Activated CD8-positive, alpha-beta memory T cell treated with anti-CD3 and anti-CD28 coated beads for 36 hours (primary cell): Measurements from ENCODE around the gene GLMN. TPM values are rescaled to one million over a fixed set of nuclear protein-coding genes. Genes with fewer than 3 reads are reported as not detected.
"Not testable (repeated sequence)": the region's sequence is repeated elsewhere in the genome, so short reads cannot be mapped to it uniquely, and the experiment has no call there.

ENCODE experiments used
- CTCF ChIA-PET: fragments of 350-600 bp; sonication (Branson Sonifier 250); formaldehyde crosslinking; loops from one replicate; lab custom pipeline; 2021; ENCODE audit warnings: antibody characterized with exemption; lab: Charles Lee
- POLR2A ChIA-PET: fragments of 350-600 bp; sonication (Branson Sonifier 250); formaldehyde crosslinking; loops from one replicate; lab custom pipeline; 2021; ENCODE audit warnings: antibody characterized with exemption; lab: Charles Lee
- total RNA-seq, 2 experiments: library from RNA; stranded (reverse); gene quantifications; one replicate each; pipeline ENCODE4 v1.2.3, GENCODE V29; 2021

GLMN gene
- total RNA-seq, 2 experiments from 2014 or later = 21.0 to 21.1 TPM

- CTCF ChIA-PET = no interaction called here
- POLR2A ChIA-PET = no interaction called here
These were observed 7.2 kb upstream of the GLMN start for GRCh38 chr1:92306020-92306419.

- ChIA-PET CTCF (no interaction called here), POLR2A (no interaction called here)
These were observed 2.2 kb upstream of the GLMN start for GRCh38 chr1:92301021-92301420.

- POLR2A ChIA-PET = interaction anchor here (0.9 kb wide), 1 partner anchor 186 kb away, joined by 6 read pairs; no protein-coding TSS in a partner anchor
- CTCF ChIA-PET = no interaction called here
These were observed 827 bp upstream of the GLMN start for GRCh38 chr1:92299477-92300150.

- CTCF ChIA-PET = no interaction called here
- POLR2A ChIA-PET = interaction anchor here (0.5 to 1.0 kb wide), 2 partner anchors 16 to 239 kb away, joined by 3 read pairs; no protein-coding TSS in a partner anchor
These were observed 594 bp downstream of the GLMN start for GRCh38 chr1:92298213-92298572.

DNA sequence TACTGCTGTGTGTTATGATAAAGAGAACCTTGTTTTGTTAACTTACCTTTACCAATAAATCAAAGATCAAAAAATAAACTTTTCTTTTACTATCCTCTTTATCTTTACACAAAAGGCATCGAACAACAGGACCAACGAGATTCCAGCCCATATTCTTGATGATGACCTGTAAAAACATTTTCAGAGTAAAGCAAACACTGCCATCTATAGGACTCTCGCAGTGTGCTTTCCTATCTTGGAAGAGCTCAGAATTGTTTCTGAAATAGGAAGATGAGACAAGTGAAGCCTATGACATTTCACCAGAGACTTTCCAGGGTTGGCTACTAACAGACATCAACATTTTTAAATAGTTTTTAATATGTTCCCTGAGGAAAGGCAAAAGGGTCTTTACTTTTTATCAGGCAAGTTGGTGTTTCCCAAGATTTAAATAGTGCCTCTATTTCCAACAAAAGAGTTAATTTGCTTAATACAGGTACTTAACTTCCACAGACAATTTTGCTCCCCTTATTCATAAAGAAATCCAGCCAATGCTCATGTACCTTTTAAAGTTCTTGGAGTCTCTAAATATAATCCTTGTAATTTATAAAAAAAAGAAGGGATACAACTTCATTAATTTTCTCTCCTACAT, 7.3 kb downstream of the GLMN start:
- ChIA-PET POLR2A (no interaction called here), CTCF (interaction anchor here (0.5 to 1.3 kb wide), 2 partner anchors 129 to 188 kb away, joined by 3 to 4 read pairs; no protein-coding TSS in a partner anchor)

DNA sequence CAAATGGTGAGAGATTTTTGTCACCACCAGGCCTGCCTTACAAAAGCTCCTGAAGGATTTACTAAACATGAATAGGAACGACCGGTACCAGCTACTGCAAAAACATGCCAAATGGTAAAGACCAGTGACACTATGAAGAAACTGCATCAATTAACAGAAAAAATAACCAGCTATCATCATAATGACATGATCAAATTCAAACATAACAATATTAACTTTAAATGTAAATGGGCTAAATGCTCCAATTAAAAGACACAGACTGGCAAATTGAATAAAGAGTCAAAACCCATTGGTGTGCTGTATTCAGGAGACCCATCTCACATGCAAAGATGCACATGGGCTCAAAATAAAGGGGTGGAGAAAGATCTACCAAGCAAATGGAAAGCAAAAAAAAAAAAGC, 17.4 kb downstream of the GLMN start:
- CTCF ChIA-PET, POLR2A ChIA-PET: not testable (repeated sequence)

GRCh38 chr1:92279781-92280180, 19.0 kb downstream of the GLMN start:
- CTCF ChIA-PET, POLR2A ChIA-PET: not testable (repeated sequence)

- POLR2A ChIA-PET = no interaction called here
- CTCF ChIA-PET = no interaction called here
These were observed 21.6 kb downstream of the GLMN start for GRCh38 chr1:92277105-92277723.

GRCh38 chr1:92276082-92276481, 22.7 kb downstream of the GLMN start:
- ChIA-PET POLR2A (no interaction called here), CTCF (no interaction called here)

- ChIA-PET POLR2A (no interaction called here), CTCF (no interaction called here)
These were observed 23.8 kb downstream of the GLMN start for GRCh38 chr1:92274939-92275338.

DNA sequence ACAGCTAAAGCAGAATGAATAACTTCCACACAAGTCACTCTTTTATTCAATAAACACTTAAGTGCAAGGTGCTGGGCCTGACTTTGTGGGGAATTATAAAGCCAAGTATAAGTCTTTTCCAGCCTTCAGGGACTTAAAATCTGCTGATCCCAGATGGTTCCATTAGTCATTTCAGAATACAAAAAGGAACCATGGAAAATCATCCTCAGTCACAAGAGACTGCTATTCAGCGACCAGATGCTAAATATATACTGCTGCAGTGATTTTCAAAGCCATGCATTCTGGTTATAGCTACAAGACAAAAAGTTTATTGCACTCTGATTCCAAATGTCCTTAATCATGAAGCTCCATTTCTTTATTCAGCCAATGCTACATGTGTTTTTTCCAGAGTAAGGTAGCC, 25.7 kb downstream of the GLMN start:
- CTCF ChIA-PET = no interaction called here
- POLR2A ChIA-PET = no interaction called here

DNA sequence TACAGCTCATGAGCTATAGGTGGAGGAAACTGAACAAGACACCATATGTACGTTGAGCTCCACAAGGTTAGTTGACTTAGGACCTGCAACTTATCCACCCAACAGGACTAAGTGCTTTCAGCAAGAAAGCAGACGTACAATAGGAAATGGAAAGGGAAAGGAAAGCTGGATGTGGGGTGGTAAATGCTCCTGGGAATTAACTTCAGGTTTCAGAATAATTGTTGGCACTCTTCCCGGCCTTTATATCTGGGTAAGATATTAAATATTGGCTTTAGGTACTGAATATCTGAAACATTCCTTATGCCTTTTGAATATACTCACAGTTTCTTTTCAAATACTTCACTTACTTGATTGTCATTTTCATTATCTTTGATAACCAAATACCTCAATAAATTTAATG, 36.3 kb downstream of the GLMN start:
- CTCF ChIA-PET = no interaction called here
- POLR2A ChIA-PET = interaction anchor here (0.6 kb wide), 1 partner anchor 253 kb away, joined by 4 read pairs; no protein-coding TSS in a partner anchor

- ChIA-PET POLR2A (interaction anchor here (0.6 to 0.7 kb wide), 2 partner anchors 8 to 223 kb away, joined by 3 to 11 read pairs; no protein-coding TSS in a partner anchor), CTCF (no interaction called here)
These were observed 39.4 kb downstream of the GLMN start for GRCh38 chr1:92259350-92259749.

DNA sequence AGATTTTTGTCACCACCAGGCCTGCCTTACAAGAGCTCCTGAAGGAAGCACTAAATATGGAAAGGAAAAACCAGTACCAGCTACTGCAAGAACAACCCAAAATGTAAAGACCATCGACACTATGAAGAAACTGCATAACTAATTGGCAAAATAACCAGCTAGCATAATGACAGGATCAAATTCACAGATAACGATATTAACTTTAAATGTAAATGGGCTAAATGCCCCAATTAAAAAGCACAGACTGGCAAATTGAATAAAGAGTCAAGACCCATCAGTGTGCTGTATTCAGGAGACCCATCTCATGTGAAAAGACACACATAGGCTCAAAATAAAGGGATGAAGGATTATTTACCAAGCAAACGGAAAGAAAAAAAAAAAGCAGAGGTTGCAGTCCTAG, 44.1 kb downstream of the GLMN start:
- POLR2A ChIA-PET, CTCF ChIA-PET: not testable (repeated sequence)

DNA sequence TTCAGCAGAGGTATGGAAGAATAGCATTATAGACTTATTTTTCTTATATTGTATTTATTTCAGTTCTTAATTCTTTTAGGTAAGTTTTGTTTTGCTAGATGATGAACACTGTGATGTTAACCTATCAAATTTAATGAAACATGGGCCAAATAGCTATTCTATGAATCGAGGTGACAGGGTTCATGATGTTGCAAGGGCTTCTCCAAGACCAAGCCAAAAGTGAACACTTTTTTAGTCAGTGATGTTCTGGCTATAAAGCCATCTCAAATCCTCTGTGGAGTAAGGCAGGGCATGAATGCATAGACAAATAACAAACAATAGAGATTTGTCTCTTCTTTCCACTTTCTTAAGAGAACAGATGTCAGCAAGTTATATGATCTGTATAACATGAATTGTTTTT, 54.4 kb downstream of the GLMN start:
- POLR2A ChIA-PET = no interaction called here
- CTCF ChIA-PET = no interaction called here

GRCh38 chr1:92240034-92240433, 58.8 kb downstream of the GLMN start:
- CTCF ChIA-PET = no interaction called here
- POLR2A ChIA-PET = no interaction called here

GRCh38 chr1:92230736-92231135, 68.1 kb downstream of the GLMN start:
- ChIA-PET POLR2A (no interaction called here), CTCF (interaction anchor here (0.6 kb wide), 1 partner anchor 68 kb away, joined by 3 read pairs; no protein-coding TSS in a partner anchor)

- CTCF ChIA-PET = no interaction called here
These were observed 70.4 kb downstream of the GLMN start for GRCh38 chr1:92228401-92228800.

GRCh38 chr1:92219028-92219427, 79.8 kb downstream of the GLMN start:
- ChIA-PET POLR2A (no interaction called here), CTCF (interaction anchor here (0.5 to 0.6 kb wide), 2 partner anchors 228 to 656 kb away, joined by 3 to 4 read pairs; no protein-coding TSS in a partner anchor)

More at GRCh38 chr1:92228401-92228800, 70.4 kb downstream of the GLMN start:
- POLR2A ChIA-PET = no interaction called here

DNA sequence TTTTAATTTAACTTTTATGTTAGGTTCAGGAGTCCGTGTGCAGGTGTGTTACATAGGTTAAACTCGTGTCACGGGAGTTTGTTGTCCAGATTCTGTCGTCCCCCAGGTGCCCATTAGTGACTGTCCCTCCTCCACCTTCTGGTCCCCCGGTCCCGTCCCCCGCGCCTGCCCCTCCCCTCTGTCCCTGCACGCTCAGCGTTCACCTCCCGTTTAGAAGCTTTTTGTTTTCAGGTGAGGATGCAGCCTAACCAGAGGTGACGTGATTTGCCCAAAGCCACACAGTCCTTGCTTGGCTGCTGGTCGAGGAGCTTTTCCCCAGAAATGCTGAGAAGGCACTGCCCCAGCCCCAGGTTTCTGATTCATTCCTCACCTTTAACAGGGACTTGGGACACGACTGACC, 80.2 kb downstream of the GLMN start:
- CTCF ChIA-PET = interaction anchor here (0.6 kb wide), 1 partner anchor 656 kb away, joined by 3 read pairs; no protein-coding TSS in a partner anchor

More for the DNA sequence above, 80.2 kb downstream of the GLMN start:
- POLR2A ChIA-PET = no interaction called here
